NCI-H82 treated with DMSO at 0.1 percent for 48 hours (cell line): ENCODE measurements around the gene ARHGAP20.
A peak's percentile ranks its signal among the peaks of the same experiment; 100 is the strongest.

Source experiments
- DNase-seq: peaks from one replicate; lab custom pipeline; 2025; ENCODE audit not compliant: unreplicated experiment; lab: John Stamatoyannopoulos, UW

Gene ARHGAP20, protein sequence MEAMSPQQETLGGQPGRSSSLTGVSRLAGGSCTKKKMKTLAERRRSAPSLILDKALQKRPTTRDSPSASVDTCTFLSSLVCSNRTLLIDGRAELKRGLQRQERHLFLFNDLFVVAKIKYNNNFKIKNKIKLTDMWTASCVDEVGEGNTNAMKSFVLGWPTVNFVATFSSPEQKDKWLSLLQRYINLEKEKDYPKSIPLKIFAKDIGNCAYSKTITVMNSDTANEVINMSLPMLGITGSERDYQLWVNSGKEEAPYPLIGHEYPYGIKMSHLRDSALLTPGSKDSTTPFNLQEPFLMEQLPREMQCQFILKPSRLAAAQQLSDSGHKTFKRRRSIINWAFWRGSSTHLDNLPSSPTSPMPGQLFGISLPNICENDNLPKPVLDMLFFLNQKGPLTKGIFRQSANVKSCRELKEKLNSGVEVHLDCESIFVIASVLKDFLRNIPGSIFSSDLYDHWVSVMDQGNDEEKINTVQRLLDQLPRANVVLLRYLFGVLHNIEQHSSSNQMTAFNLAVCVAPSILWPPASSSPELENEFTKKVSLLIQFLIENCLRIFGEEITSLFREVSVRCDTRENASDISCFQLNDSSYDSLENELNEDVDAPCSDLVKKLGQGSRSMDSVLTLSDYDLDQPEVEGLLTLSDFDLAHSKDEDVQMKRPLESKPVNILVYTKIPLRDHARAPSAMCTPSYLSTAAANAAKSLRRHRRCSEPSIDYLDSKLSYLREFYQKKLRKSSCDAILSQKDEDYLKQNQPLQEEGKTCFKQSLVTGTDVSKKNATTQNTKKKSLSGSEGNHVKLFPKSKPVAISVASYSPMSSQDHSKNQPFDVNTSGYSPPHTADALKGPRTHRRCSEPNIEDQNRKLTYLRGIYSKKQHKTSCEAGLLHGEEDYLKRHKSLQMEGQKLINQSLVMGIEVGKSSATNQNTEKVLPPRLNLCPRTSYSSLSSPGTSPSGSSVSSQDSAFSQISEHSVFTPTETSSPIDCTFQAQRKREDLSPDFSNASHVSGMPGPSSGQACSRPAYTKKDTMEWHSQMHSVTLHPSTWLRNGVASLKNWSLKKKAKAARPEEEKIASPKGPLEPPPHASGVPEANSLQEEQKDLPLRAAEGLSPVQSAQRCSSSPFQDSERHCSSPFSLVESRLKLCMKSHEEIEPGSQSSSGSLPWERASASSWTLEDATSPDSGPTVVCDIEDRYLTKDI

DNA sequence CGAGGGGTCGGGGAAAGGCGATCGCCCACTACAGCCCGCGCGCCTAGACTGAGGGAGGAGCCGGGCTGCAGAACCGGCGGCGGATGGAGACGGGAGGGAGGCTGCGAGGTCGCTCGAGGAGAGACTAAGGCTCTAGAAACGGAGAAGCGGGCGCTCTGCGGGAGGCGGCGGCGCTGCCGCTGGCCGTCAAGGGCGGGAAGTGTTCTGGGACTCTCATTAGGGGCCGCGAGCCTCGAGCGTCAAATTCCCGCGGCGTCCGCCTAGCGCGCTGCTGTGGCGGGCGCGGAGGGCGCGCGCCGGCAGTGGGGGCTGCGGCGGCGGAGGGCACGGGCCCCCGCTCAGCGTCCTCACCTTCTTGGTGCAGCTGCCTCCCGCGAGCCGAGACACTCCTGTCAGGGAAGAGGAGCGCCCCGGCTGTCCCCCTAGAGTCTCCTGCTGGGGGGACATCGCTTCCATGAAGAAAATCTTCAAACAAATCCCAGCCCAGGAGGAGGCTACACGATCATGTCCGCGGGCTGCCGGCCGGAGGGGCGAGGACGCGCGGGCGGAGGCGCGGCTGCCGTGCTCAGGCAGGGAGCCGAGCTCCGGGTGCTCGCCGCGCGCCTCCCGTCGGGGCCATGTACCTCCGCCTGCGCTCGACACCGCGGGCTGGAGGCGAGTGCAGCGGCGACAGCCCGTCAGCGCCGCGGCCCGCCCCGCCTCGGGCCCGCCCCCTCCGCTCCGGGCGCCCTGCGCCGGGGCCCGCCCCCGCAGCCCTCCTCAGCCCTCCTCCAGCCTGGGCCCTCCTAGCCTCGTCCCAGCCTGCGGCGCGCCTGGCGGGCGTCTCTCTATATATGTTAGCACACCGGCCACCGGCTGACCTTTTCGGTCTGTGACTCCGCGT lies at the start of gene ARHGAP20:
Gene ARHGAP20 (minus strand): TSS at position 662 of the 883 bp plus-strand sequence. CDS start 206 bp downstream, at position 456.
- DNase-seq: peak; percentile 21

DNA sequence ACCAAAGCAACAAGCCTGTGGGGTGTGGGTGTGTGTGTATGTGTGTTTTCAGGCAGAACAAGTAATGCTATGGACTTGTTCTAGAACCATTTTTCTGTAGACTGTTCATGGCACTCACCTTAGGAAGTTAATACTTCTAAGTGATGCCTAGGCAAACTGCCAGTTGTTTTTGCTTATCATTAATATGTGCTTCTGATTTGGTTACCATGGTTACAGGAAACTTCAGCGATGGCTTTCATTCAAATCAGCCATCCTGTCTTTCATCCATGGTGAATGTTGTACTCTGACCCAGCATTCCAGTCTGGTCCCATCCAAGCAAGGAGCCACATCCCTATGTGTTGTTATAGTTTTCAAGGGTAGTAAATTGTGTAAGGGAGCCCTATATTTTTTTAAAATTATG lies 49.8 kb upstream of the ARHGAP20 start:
- no peak for DNase-seq

DNA sequence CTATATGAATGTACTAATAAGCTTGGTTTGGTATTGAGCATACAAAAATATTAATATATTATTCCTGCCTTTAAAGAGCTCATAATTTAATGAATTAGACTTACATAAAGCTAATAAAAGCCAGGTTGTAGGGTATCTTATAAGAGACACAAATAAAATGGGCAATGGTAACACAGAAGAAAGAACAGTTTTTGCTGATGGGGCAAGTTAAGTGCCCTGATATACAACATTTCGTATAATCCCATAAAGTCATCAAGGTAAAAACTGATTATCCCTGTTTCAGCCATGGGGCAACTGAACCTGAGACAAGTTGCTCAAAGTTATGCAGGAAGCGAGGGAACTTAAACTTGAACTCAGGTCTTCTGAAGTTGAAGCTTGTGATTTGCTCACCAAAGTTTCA lies 48.9 kb upstream of the ARHGAP20 start:
- no peak for DNase-seq

DNA sequence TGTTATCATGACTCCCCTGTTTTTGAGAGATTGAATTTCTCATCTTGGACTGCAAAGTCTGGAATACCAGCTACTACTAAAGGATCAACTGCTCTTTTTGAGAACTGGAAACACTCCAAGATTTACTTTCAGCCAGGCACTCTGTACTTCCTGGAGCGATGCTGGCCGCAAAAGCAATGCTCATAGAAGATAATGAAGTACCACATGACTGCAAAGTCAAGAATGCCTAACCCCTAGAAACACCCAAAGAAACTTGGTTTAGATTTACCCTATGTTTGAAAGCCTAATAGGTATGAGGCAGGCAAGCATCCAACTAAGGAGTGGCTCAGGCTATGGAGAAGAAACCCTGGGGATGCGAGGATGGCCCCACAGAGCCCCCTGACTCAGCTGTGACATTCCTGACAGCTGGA lies 47.7 kb upstream of the ARHGAP20 start:
- DNase-seq: no peak

DNA sequence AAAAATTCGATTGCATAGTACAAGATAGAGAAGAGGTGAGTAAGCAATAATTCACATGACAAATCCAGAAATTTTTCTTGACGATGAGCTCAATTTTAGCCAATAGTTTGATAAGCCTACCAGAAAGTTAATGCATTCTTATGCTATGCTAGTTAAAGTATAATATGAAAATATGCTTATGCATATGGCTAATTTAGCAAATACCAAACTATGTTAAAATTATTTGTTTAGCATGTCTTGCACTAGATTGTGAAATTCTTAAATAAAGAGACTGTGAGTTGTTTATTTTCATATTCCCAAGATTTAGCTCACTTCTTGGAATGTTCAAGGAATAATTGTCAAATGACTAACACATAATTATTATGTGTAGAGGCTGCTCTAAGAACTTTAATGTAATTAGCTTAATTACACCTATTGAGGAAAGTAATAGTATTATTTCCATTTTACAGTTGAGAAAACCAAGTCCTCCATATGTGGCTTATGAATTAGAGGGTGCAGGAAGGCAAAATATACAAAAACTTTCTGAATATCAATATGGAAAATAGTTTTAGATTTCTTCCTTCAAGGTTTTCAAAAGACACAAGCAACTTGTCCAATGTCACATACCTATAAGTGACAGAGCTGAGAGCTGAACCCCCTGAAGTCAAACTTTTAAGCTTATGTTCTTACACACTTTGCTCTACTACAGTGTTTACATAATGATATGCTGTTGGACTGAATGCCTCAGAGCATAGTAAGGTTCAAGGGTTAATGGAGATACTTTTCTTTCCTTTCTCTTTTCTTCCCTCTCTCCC lies 45.9 kb upstream of the ARHGAP20 start:
- no peak for DNase-seq

DNA sequence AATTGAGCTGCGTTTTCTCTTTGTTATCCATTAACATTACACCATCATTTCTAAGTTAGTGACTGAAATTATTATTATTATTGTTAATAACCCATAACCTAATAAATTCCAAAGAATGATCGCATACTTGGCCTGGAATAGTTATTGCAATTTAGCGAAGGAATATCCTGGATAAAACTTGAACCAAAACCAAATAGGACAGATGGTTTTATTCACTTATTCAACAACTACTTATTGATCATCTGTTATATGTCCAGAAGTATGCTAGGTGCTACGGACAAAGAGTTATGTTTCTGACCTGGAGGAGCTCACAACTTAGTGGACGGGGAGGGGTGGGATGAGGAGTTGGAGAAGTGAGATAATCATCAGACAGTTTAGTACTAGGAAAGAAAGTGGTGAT lies 44.8 kb upstream of the ARHGAP20 start:
- DNase-seq: no peak

DNA sequence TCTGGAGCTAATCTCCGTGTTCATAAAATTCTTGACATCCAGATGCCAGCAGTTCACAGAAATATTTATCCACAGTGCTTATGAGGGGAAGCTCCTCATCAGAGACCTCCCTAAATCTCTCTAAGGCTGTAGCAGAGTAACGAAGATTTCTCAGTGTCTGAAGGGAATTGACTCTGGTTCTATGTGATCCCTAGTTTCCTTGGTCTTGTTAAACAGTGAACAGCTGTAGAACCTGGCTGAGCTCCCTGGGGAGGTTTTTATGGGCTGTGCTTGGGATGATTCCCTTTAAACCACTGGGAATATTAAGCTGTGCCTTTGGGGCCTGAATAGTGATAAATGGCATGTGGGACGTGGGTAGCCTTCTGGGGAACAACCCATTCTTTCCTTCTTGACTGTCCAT lies 43.7 kb upstream of the ARHGAP20 start:
- DNase-seq: peak; percentile 67

DNA sequence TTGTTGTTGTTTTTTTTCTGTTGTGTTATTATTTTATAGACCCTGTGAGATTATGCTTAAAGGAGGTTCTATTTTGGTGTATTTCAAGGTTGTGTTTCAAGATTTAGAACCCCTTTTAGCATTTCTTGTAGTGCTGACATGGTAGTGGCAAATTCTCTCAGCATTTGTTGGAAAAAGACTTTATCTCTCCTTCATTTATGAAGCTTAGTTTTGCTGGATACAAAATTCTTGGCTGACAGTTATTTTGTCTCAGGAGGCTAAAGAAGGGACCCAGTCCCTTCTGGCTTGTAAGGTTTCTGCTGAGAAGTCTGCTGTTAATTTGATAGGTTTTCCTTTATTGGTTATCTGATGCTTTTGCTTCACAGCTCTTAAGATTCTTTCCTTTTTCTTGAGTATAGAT lies 40.7 kb upstream of the ARHGAP20 start:
- no peak for DNase-seq

DNA sequence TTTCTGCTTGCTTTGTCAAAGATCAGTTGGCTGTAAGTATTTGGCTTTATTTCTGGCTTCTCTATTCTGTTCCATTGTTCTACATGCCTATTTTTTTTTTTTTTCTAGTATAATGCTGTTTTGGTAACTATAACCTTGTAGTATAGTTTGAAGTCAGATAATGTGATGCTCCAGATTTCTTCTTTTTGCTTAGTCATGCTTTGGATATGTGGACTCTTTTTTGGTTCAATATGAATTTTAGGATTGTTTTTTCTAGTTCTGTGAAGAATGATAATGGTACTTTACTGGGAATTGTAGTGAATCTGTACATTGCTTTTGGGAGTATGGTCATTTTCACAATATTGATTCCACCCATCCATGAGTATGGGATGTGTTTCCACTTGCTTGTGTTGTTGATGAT lies 37.9 kb upstream of the ARHGAP20 start:
- no peak for DNase-seq

DNA sequence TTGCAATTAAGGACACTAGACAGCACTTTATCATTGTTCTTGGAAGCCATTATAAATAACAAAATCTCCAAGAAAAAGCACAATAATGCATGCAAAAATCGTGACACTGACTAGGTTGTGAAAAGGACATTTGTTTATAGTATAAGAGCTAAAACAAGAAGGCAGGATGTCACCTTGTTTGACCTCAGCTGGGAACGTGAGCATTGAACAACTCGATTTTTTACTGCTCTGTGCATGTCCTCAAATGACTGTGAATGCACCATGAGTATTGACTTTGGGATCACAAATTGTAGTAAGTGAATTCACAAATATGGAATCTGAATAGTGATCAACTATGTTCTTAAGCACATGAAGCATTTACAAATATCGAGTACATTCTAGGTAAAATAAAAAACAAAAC lies 35.3 kb upstream of the ARHGAP20 start:
- DNase-seq: no peak

DNA sequence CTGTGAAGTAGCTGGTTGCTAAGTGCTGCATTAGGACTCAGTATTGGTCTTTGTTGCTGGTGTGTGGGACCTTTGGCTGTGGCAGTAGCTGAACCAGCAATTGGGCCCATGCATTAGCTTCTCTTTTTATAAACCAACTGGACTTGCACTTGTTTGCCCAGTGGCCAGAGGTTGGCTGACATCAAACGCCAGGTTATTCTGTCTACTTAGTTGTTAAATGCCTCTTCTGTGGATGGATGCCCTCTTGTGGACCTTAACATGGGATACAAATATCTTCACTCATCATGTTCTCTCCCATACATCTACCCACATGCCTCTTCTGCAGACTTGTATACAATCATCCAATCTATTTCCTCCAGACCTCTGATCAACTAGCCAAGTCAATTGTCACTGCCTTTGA lies 26.4 kb upstream of the ARHGAP20 start:
- no peak for DNase-seq

DNA sequence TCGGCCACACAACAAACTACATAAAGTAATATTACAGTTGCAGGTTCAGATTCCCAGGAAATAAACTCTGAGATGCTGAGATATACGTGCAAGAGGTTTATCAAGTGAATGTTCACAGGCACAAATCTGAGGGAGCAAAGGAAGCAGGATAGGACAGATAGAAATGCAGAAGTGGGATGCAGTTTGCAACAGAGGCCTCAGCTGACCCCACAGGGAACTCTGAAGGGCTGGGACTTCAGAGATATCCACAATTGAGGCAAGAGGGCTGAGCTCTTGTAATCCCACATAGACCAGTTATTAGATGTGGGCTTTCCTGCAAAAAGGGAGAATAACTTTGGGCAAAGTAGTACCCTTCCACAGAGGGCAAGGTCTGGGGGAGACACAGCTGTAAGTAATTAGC lies 25.4 kb upstream of the ARHGAP20 start:
- DNase-seq: no peak

DNA sequence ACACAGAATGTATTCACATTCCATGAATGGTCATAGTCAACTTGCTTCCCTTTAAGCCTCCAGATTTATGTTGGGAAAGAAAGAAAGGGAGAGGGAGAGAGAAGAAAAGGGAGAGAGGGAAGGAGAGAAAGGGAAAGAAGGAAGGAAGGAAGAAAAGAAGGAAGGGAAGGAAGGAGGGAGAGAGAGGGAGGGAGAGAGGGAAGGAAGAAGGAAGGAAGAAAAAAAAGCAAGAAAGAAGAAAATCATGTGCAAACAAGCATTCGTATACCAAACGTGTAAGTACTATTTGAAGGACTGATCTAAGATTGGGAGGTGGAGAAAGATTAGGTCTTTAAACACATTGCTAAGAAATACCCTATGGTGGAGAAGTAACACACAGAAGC lies 23.9 kb upstream of the ARHGAP20 start:
- DNase-seq: no peak

DNA sequence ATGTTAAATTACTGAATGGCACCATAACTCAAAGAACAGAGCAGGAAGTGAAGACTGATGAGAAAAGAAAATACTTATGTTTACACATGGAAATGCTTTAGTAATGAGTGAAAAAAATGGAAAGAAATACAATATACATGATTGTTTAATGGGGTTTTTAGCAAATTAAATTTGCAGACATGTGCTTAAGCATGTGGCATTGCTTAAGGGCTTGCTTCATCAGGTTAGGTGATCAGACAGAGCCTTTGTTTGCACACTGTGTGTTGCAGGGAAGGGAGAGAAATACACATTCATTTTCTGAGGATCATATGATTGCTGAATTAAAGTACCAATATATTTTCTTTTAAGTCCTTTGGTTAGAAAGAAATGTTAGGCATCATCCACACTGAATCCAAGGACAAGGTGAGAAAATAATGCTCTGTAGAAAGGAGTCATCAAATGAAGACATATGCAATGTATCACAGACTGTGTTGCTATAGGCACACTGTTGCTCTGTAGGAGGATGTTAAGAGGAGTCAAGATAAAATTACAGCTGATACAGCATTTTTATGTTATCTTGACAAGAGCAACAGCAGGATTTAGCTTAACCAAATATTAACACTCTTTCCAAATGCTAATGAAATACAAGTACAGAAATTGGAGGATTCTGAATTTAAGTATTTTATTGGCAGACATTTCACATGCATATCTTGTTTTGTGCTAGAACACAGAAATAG lies 23.4 kb upstream of the ARHGAP20 start:
- no peak for DNase-seq

DNA sequence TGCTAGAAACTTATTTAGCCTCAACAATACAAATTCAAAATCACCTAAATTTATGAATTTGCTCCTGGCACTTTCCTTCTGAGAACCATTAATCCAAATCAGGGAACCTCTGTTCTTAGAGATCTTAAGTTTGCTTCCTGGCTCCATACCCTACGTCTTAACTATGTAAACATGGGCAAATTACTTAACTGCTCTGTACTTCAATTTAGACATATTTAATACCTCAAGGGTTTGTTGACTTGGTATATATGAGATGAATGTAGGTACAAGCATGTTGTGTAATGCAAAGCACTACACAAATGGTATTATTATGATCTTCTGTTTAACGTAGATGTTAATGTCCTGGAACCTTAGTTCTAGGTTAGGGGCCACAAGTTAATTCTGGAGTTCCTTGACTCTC lies 22.6 kb upstream of the ARHGAP20 start:
- DNase-seq: no peak

DNA sequence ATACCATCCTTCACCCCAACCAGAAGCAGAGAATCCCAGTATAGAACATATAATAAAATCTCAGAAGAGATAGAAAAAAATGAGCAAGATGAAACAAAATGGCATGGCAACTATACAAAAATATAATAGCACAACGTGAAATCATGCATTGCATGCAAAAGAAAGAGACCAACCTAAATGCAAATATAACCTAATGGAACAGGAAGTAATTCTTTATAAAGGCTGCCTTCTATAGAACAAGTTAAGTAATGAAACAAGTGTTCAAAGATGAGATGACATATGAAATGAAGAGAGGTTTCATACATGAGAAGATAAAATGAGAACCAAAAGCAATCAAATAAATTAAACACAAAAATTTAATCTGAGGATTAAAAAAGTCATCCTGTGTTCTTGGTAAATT lies 18.5 kb upstream of the ARHGAP20 start:
- DNase-seq: no peak

DNA sequence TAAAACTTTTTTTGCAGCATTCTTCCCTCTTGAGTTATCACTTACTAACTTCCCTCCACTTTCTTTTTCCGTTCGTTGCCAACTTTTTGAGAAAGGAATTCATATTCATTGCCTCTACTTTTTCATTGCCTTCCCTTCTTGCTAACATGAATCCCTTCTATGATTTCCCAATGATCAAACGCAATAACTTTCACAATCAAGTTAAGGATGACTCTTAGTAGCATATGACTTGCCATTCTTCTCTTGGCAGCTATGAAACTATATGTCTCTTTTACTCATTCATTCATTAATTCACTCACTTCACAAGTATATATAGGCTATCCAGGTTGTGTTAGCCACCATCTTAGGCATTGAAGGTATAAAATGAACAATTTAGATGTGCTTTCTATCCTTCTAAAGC lies 16.6 kb upstream of the ARHGAP20 start:
- no peak for DNase-seq

DNA sequence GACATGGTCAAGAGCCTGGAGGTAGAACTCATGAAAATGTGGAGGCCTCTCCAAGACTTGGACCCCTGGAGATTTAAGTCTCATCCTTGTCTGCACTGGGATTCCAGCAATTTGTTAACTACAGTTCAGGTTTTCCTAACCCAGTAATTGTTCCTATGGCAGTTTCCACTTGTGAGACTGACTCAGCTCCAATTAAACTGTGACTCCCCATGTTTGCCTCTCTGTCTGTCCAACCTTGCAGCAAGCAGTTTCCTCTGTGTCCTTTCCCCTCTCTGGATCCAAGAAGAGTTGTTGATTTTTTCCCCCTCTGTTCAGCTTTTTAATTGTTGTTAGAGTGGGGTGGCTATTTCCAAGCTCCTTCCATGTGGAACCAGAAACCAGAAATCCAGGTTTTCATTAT lies 16.2 kb upstream of the ARHGAP20 start:
- no peak for DNase-seq

DNA sequence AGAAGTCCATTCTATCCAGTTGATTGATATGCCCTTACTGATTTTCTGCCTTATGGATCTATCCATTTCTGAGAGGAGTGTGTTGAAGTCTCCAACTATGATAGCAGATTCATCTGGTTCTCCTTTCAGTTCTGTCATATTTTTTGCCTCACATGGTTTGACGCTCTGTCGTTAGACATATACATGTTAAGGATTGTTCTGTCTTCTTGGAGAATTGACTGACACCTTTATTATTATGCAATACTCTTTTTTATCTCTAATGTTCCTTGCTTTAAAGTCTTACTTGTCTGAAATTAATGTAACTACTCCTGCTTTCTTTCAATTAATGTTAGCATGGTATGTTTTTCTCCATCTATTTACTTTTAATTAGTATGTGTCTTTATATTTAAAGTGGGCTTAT lies 12.1 kb upstream of the ARHGAP20 start:
- DNase-seq: no peak
